PC-9 (cell line): ENCODE data around the gene ARHGAP40. TPM values are rescaled to one million over a fixed set of nuclear protein-coding genes. Genes with fewer than 3 reads are reported as not detected.

Source experiments
- BruUV-seq: library from RNA; stranded (reverse); fragments of 400-500 nt; replicated peaks from 2 replicates; lab custom pipeline; 2021; lab: Mats Ljungman, UMichigan
- CTCF ChIA-PET: fragments of 300-600 bp; sonication (Branson Sonifier 250); formaldehyde crosslinking; loops from one replicate; lab custom pipeline; 2022; ENCODE audit warnings: antibody characterized with exemption; lab: Charles Lee
- POLR2A ChIA-PET: fragments of 300-600 bp; sonication (Branson Sonifier 250); formaldehyde crosslinking; loops from one replicate; lab custom pipeline; 2022; ENCODE audit warnings: antibody characterized with exemption; ENCODE audit not compliant: unreplicated experiment; lab: Charles Lee
- DNase-seq, 2 experiments: peaks; one replicate each; pipeline versions ENCODE4 v3.0.0 to v3.0.0-alpha.2; 2015 to 2022; ENCODE audit warnings: mixed read lengths in 1 of 2
- H2AFZ ChIP-seq: fragments of 200-600 bp; sonication (generic); 2 replicates; pipeline ENCODE4 v1.8.1; 2017; ENCODE audit warnings: antibody characterized with exemption
- H3F3A ChIP-seq: fragments of 200-600 bp; sonication (generic); 2 replicates; pipeline ENCODE4 v1.8.1; 2017; ENCODE audit warnings: antibody characterized with exemption, mild to moderate bottlenecking, low read depth; ENCODE audit not compliant: insufficient read depth
- H3K27ac ChIP-seq: fragments of 200-600 bp; sonication (generic); 2 replicates; pipeline ENCODE4 v1.6.1; 2016; ENCODE audit warnings: mixed run types
- H3K27me3 ChIP-seq: fragments of 200-600 bp; sonication (generic); 2 replicates; pipeline ENCODE4 v1.6.1; 2016; ENCODE audit warnings: low read depth, mixed run types; ENCODE audit not compliant: insufficient read depth
- H3K36me3 ChIP-seq: fragments of 200-600 bp; sonication (generic); 2 replicates; pipeline ENCODE4 v1.6.1; 2016; ENCODE audit warnings: low read depth, mixed run types
- H3K4me1 ChIP-seq: fragments of 200-600 bp; sonication (generic); replicated peaks from 2 replicates; pipeline ENCODE4 v1.6.1; 2016; ENCODE audit warnings: mixed run types; ENCODE audit not compliant: insufficient read depth
- H3K4me2 ChIP-seq: fragments of 200-600 bp; sonication (generic); 2 replicates; pipeline ENCODE4 v1.6.1; 2017; ENCODE audit warnings: mixed run types
- H3K4me3 ChIP-seq: fragments of 200-600 bp; sonication (generic); 2 replicates; pipeline ENCODE4 v1.6.1; 2016; ENCODE audit warnings: mixed run types
- H3K79me2 ChIP-seq: fragments of 200-600 bp; sonication (generic); 2 replicates; pipeline ENCODE4 v1.6.1; 2017; ENCODE audit warnings: low read depth, mixed run types
- H3K9me2 ChIP-seq: fragments of 200-600 bp; sonication (generic); 2 replicates; pipeline ENCODE4 v1.8.1; 2017; ENCODE audit warnings: mild to moderate bottlenecking; ENCODE audit not compliant: insufficient read depth
- H3K9me3 ChIP-seq: fragments of 200-600 bp; sonication (generic); 2 replicates; pipeline ENCODE4 v1.8.1; 2016; ENCODE audit warnings: low read depth; ENCODE audit not compliant: insufficient read depth
- H4K20me1 ChIP-seq: fragments of 200-600 bp; sonication (generic); 2 replicates; pipeline ENCODE4 v1.8.1; 2017; ENCODE audit not compliant: insufficient read depth
- EZH2 ChIP-seq: fragments of 200-600 bp; sonication (generic); IDR thresholded peaks from 2 replicates; pipeline ENCODE4 v1.8.0; 2017; ENCODE audit warnings: antibody characterized with exemption, low read depth
- intact Hi-C: fragments of 100-400 bp; cut with micrococcal nuclease; formaldehyde crosslinking; loops from one replicate; pipeline ENCODE4 v1.10.0; 2022; ENCODE audit not compliant: unreplicated experiment
- total RNA-seq: library from RNA; stranded (reverse); gene quantifications from 2 replicates; pipeline ENCODE4 v1.2.3, GENCODE V29; 2021
- TF ChIP-seq, protein P1 (sequence below): fragments of 200-600 bp; sonication (generic); conservative IDR thresholded peaks from 2 replicates; pipeline ENCODE4 v1.6.1; 2017; ENCODE audit warnings: mixed run types, antibody characterized with exemption, mild to moderate bottlenecking, moderate library complexity

Gene ARHGAP40
- total RNA-seq, 1 experiment from 2014 or later: 0.92 TPM

GRCh38 chr20:38617011-38617829, 15.6 kb downstream of the ARHGAP40 start:
- Histone ChIP-seq H3K27me3 (no peaks in the 10 kb centered on the region), H3K36me3 (no peaks in the 10 kb centered on the region), H3K9me3 (no peaks in the 10 kb centered on the region), H3K27ac (peak overlapping the region; percentile 91), H3K4me3 (no peak overlapping the region), H3K9me2 (no peaks in the 10 kb centered on the region), H3K4me1 (peaks cover 36% of the 10 kb centered on the region), H3F3A (peaks cover 18% of the 10 kb centered on the region), H3K79me2 (no peaks in the 10 kb centered on the region), H2AFZ (no peak overlapping the region), H3K4me2 (peak overlapping the region; percentile 73), H4K20me1 (no peaks in the 10 kb centered on the region)
- ChIA-PET POLR2A (interaction anchor here (0.7 kb wide), 1 partner anchor 94 kb away, joined by 3 read pairs; no protein-coding TSS in a partner anchor), CTCF (interaction anchor here (0.8 kb wide), 1 partner anchor 13 kb away, joined by 3 read pairs; no protein-coding TSS in a partner anchor)
- no TSS peak for BruUV-seq
- DNase-seq: peak; percentile 87 to 93
- TF ChIP-seq, protein P1, sequence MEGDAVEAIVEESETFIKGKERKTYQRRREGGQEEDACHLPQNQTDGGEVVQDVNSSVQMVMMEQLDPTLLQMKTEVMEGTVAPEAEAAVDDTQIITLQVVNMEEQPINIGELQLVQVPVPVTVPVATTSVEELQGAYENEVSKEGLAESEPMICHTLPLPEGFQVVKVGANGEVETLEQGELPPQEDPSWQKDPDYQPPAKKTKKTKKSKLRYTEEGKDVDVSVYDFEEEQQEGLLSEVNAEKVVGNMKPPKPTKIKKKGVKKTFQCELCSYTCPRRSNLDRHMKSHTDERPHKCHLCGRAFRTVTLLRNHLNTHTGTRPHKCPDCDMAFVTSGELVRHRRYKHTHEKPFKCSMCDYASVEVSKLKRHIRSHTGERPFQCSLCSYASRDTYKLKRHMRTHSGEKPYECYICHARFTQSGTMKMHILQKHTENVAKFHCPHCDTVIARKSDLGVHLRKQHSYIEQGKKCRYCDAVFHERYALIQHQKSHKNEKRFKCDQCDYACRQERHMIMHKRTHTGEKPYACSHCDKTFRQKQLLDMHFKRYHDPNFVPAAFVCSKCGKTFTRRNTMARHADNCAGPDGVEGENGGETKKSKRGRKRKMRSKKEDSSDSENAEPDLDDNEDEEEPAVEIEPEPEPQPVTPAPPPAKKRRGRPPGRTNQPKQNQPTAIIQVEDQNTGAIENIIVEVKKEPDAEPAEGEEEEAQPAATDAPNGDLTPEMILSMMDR: no peak
- no peak for TF ChIP-seq EZH2
- intact Hi-C loops: no loop called here

GRCh38 chr20:38617830-38618196, 16.2 kb downstream of the ARHGAP40 start:
- H3K9me2 ChIP-seq: no peaks in the 10 kb centered on the region
- no peak overlapping the region for H3K4me3 ChIP-seq
- peaks cover 18% of the 10 kb centered on the region for H3F3A ChIP-seq
- no peak for DNase-seq
- intact Hi-C loops: no loop called here
- H3K4me2 ChIP-seq: peak overlapping the region; percentile 73
- H2AFZ ChIP-seq: no peak overlapping the region
- H3K79me2 ChIP-seq: no peaks in the 10 kb centered on the region
- no peaks in the 10 kb centered on the region for H4K20me1 ChIP-seq
- ChIA-PET POLR2A (no interaction called here), CTCF (no interaction called here)
- H3K27ac ChIP-seq: peak overlapping the region; percentile 91
- peaks cover 30% of the 10 kb centered on the region for H3K4me1 ChIP-seq
- no peaks in the 10 kb centered on the region for H3K27me3 ChIP-seq
- H3K36me3 ChIP-seq: no peaks in the 10 kb centered on the region
- H3K9me3 ChIP-seq: no peaks in the 10 kb centered on the region
- BruUV-seq: no TSS peak
- no peak for TF ChIP-seq EZH2
- TF ChIP-seq, protein P1: no peak

GRCh38 chr20:38620441-38620840, 18.8 kb downstream of the ARHGAP40 start:
- Histone ChIP-seq H3F3A (peaks cover 18% of the 10 kb centered on the region), H3K4me2 (no peak overlapping the region), H3K79me2 (no peaks in the 10 kb centered on the region), H2AFZ (no peak overlapping the region), H3K27ac (no peak overlapping the region), H3K9me2 (no peaks in the 10 kb centered on the region), H3K4me1 (peaks cover 21% of the 10 kb centered on the region), H3K36me3 (no peaks in the 10 kb centered on the region), H4K20me1 (no peaks in the 10 kb centered on the region), H3K9me3 (no peaks in the 10 kb centered on the region), H3K27me3 (no peaks in the 10 kb centered on the region), H3K4me3 (no peak overlapping the region)
- DNase-seq: no peak
- ChIA-PET POLR2A (no interaction called here), CTCF (no interaction called here)
- no peak for TF ChIP-seq EZH2
- TF ChIP-seq, protein P1: no peak
- BruUV-seq: no TSS peak
- intact Hi-C loops: no loop called here
